ENCODE results near the gene TIFAB. TPM values are rescaled to one million over a fixed set of nuclear protein-coding genes. Genes with fewer than 3 reads are reported as not detected.

TIFAB gene
- polyA plus RNA-seq (2011; rRNA removed) (not detected in 2 replicates), polyA plus RNA-seq (2017; fragmentation: RNase III; extraction: RNeasy Plus Mini Kit Qiagen cat#74134 plus additional on column Dnase treatment) (not detected in 3 replicates), polyA minus RNA-seq (2011; rRNA and poly(A)+ RNA removed) (not detected in 2 replicates)
- polyA plus RNA-seq (2012; cell fraction: cytosol; rRNA removed) = not detected in 2 replicates
- not detected in 2 replicates for polyA plus RNA-seq (2012; cell fraction: nucleus; rRNA removed)

DNA sequence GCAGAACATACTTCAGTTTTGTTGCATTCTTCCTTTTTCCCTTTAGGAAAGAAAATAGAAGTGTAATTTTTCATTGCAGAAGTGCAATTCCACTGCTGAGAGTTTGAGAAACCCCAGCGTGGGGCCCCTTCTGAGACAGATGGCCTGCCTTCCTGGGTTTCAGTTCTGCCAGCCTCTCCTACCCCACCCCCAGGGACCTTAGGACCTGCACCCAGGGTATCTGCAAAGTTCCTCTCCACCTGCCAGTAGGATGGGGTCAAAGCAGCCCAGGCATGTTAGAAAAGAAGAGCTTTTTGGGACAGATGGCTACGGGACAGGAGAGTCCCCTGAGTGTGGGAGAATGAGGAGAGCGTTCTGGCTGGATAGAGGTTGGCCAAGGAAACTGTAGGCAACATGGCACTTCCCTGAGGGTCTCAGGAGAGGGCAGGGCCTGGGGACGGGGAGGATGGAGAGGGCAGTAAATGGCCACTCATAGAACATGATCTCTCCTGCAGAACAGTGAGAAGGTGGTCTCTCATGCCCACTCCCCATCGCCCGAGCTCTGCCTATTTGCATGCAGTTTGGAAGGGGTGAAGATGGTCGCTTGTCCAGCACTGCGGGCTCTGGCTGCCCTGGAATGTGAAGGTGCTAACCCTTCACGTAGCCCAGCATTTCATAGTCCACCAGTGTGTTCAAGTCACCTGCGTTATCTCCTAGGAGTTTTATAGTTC lies at the start of gene TIFAB:
TSS of gene TIFAB (minus strand) at position 31 of the 710 bp plus-strand sequence. CDS start 2,412 bp downstream, outside the sequence.
- ATAC-seq (no peak), DNase-seq (ENCODE audit: low read depth in 1 of 2, low spot score in 1 of 2) (no peak), FAIRE-seq (no peak)
- 41% methylated on average over 10 of the region's 10 CpGs for WGBS (ENCODE audit: missing lambda C conversion rate)
- Histone ChIP-seq H3K9me3 (no peaks in the 10 kb centered on the region), H3K4me1 (no peaks in the 10 kb centered on the region), H3K4me2 (no peak within 1 kb of the TSS), H3K4me3 (no peak within 1 kb of the TSS), H3K27ac (no peak within 1 kb of the TSS)
- ChIA-PET CTCF (interaction anchor here (1.9 to 37.5 kb wide), 2 partner anchors 14 to 109 kb away, joined by 10 to 1932 read pairs; no protein-coding TSS in a partner anchor), POLR2A (no interaction called here)
- TF ChIP-seq POLR2A (IDR thresholded peaks at IDR 0.05; ENCODE audit: low read length) (no peak), ZNF302 (CRISPR knock-in tag; IDR thresholded peaks at IDR 0.05) (no peak), GATA3 (IDR thresholded peaks at IDR 0.05; ENCODE audit: borderline replicate concordance) (no peak), KDM5A (IDR thresholded peaks at IDR 0.05) (no peak), CBX2 (IDR thresholded peaks at IDR 0.05; ENCODE audit: borderline replicate concordance, low read depth) (no peak), TFCP2L1 (CRISPR knock-in tag; IDR thresholded peaks at IDR 0.05) (no peak), MYC (IDR thresholded peaks at IDR 0.05; ENCODE audit: borderline replicate concordance, low read length) (no peak), TP53 (CRISPR knock-in tag; IDR thresholded peaks at IDR 0.05) (no peak), ZC3H11A (IDR thresholded peaks at IDR 0.05) (no peak)
- TF ChIP-seq, protein P1, sequence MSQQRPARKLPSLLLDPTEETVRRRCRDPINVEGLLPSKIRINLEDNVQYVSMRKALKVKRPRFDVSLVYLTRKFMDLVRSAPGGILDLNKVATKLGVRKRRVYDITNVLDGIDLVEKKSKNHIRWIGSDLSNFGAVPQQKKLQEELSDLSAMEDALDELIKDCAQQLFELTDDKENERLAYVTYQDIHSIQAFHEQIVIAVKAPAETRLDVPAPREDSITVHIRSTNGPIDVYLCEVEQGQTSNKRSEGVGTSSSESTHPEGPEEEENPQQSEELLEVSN (IDR thresholded peaks at IDR 0.05; ENCODE audit: borderline replicate concordance, low read depth) = no peak

DNA sequence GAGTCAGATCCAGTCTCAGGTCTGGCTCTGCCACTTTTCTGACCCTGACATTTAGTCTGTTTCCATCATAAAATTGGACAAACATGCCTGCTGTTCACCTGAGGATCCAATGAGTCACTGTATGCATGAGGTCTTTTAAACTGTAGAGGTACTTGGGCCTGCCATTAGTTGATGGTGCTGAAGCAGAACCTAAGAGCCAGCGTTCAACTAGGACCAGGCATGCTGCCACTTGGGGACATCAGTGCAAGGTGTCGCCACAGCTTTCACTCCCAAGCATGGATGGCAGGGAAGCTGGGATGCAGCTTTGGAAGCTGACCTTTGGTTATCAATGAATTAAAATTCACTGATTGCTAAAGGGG lies 46.5 kb upstream of the TIFAB start:
- ChIA-PET CTCF (interaction anchor here (1.6 to 2.4 kb wide), 3 partner anchors 26 to 68 kb away, joined by 4 to 6 read pairs (median 4); no protein-coding TSS in a partner anchor), POLR2A (no interaction called here)
- Histone ChIP-seq H3K27ac (no peak overlapping the region), H3K4me1 (peaks cover 6% of the 10 kb centered on the region; the same call in 2 of the 3 replicates), H3K9me3 (no peaks in the 10 kb centered on the region), H3K4me3 (no peak overlapping the region), H3K4me2 (no peak overlapping the region)
- ATAC-seq = no peak
- WGBS (ENCODE audit: missing lambda C conversion rate) = 86% methylated on average over 2 of the region's 2 CpGs
- no peak for DNase-seq (ENCODE audit: low read depth in 1 of 2, low spot score in 1 of 2)
- no peak for FAIRE-seq
- TF ChIP-seq, protein P1 (IDR thresholded peaks at IDR 0.05; ENCODE audit: borderline replicate concordance, low read depth) = no peak
- no peak for TF ChIP-seq SMC3 (IDR thresholded peaks at IDR 0.05)
- no peak for TF ChIP-seq TFCP2L1 (CRISPR knock-in tag; IDR thresholded peaks at IDR 0.05)
- TF ChIP-seq EHF (CRISPR knock-in tag; IDR thresholded peaks at IDR 0.05) = no peak
- no peak for TF ChIP-seq CHD2 (IDR thresholded peaks at IDR 0.05; ENCODE audit: low read length, partially characterized antibody)
- TF ChIP-seq FOXS1 (CRISPR knock-in tag; IDR thresholded peaks at IDR 0.05) = no peak
- TF ChIP-seq RAD21 (conservative IDR thresholded peaks at IDR 0.05 in 1 of 2, IDR thresholded peaks at IDR 0.05 in 1 of 2) = no peak
- TF ChIP-seq, protein P2, sequence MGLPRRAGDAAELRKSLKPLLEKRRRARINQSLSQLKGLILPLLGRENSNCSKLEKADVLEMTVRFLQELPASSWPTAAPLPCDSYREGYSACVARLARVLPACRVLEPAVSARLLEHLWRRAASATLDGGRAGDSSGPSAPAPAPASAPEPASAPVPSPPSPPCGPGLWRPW (IDR thresholded peaks at IDR 0.05) = no peak
- no peak for TF ChIP-seq RNF2 (IDR thresholded peaks at IDR 0.05; ENCODE audit: borderline replicate concordance, low read depth)
- no peak for TF ChIP-seq EP300 (IDR thresholded peaks at IDR 0.05)
- no peak for TF ChIP-seq EHMT2 (IDR thresholded peaks at IDR 0.05; ENCODE audit: low read depth)
- no peak for TF ChIP-seq CBX8 (IDR thresholded peaks at IDR 0.05)
- TF ChIP-seq CTCF (IDR thresholded peaks at IDR 0.05) = no peak
- no peak for TF ChIP-seq MAFK (IDR thresholded peaks at IDR 0.05; ENCODE audit: partially characterized antibody)
- TF ChIP-seq POLR2A (IDR thresholded peaks at IDR 0.05; ENCODE audit: low read length) = no peak
- TF ChIP-seq ZFP36 (IDR thresholded peaks at IDR 0.05; ENCODE audit: borderline replicate concordance, partially characterized antibody) = no peak
- TF ChIP-seq BCL3 (IDR thresholded peaks at IDR 0.05) = no peak
- TF ChIP-seq ZSCAN20 (CRISPR knock-in tag; IDR thresholded peaks at IDR 0.05) = no peak
- no peak for TF ChIP-seq NR3C1 (IDR thresholded peaks at IDR 0.05)
